Fibroblast of lung (primary cell): ENCODE data around the gene GRN. TPM values are rescaled to one million over a fixed set of nuclear protein-coding genes. Genes with fewer than 3 reads are reported as not detected.

Experiments
- DNase-seq, 2 donors: peaks; one replicate each; pipeline versions ENCODE4 v3.0.0 to v3.0.0-alpha.2; 2010; ENCODE audit warnings: low read depth in 2 of 2
- H2AFZ ChIP-seq: 2 replicates; pipeline ENCODE4 v1.5.1; 2012; ENCODE audit warnings: low read length, control low read depth, inconsistent platforms
- H3K27ac ChIP-seq: 2 replicates; pipeline ENCODE4 v1.5.1; 2011; ENCODE audit warnings: low read length, control low read depth; ENCODE audit not compliant: insufficient read depth
- H3K27me3 ChIP-seq: 2 replicates; pipeline ENCODE4 v1.5.1; 2011; ENCODE audit warnings: mild to moderate bottlenecking, low read length; ENCODE audit not compliant: control insufficient read depth, insufficient read depth
- H3K36me3 ChIP-seq: 2 replicates; pipeline ENCODE4 v1.5.1; 2011; ENCODE audit warnings: low read length; ENCODE audit not compliant: control insufficient read depth, insufficient read depth
- H3K4me1 ChIP-seq: 2 replicates; pipeline ENCODE4 v1.5.1; 2011; ENCODE audit warnings: low read length; ENCODE audit not compliant: control insufficient read depth, insufficient read depth; ENCODE audit errors: extremely low read depth
- H3K4me2 ChIP-seq: 2 replicates; pipeline ENCODE4 v1.5.1; 2011; ENCODE audit warnings: low read length, control low read depth; ENCODE audit not compliant: insufficient read depth; ENCODE audit errors: extremely low read depth
- H3K4me3 ChIP-seq, 4 experiments: fragments of 200-600 bp in 1 of 4; sonication (generic) in 1 of 4; replicated peaks in 1 of 4; 2 replicates each; pipeline ENCODE4 v1.5.1; 2011 to 2016; ENCODE audit warnings: low read length in 4 of 4, low read depth in 3 of 4, mild to moderate bottlenecking in 3 of 4, control low read depth in 2 of 4, inconsistent platforms in 1 of 4, mixed read lengths in 1 of 4; ENCODE audit not compliant: insufficient read depth in 1 of 4; ENCODE audit errors: control extremely low read depth in 1 of 4
- H3K79me2 ChIP-seq: 2 replicates; pipeline ENCODE4 v1.5.1; 2012; ENCODE audit warnings: mild to moderate bottlenecking, low read length, inconsistent platforms; ENCODE audit not compliant: control insufficient read depth, insufficient read depth
- H3K9ac ChIP-seq: 2 replicates; pipeline ENCODE4 v1.5.1; 2011; ENCODE audit warnings: mild to moderate bottlenecking, low read length, control low read depth; ENCODE audit not compliant: insufficient read depth
- H3K9me3 ChIP-seq: 2 replicates; pipeline ENCODE4 v1.5.1; 2012; ENCODE audit warnings: low read depth, low read length; ENCODE audit not compliant: control insufficient read depth, insufficient read depth
- H4K20me1 ChIP-seq: 2 replicates; pipeline ENCODE4 v1.5.1; 2011; ENCODE audit warnings: low read length; ENCODE audit not compliant: control insufficient read depth, insufficient read depth; ENCODE audit errors: extremely low read depth
- EZH2 ChIP-seq: IDR thresholded peaks from 2 replicates; pipeline ENCODE4 v1.5.1; 2012; ENCODE audit warnings: low read length, control low read depth, mild to moderate bottlenecking; ENCODE audit errors: missing control alignments
- polyA plus RNA-seq, 2 donors: library from polyadenylated mRNA; depleted of rRNA in 1 of 2; stranded (reverse) in 1 of 2; unstranded in 1 of 2; fragments of >200 nt; gene quantifications; 2 replicates each; pipeline ENCODE4 v1.2.1, GENCODE V29; 2011 to 2012; ENCODE audit warnings: missing spikeins in 1 of 2
- total RNA-seq: library from RNA; depleted of rRNA; stranded (reverse); fragments of >200 nt; gene quantifications from 2 replicates; pipeline ENCODE4 v1.2.1, GENCODE V29; 2014
- TF ChIP-seq, protein P1 (sequence below), 2 donors: IDR thresholded peaks in 1 of 2; conservative IDR thresholded peaks in 1 of 2; 1 replicate in 1 of 2; 2 replicates in 1 of 2; pipeline ENCODE4 v1.5.1; 2011 to 2012; ENCODE audit warnings: low read length in 2 of 2, control low read depth in 1 of 2, inconsistent platforms in 1 of 2, low read depth in 1 of 2, mild to moderate bottlenecking in 1 of 2

GRN gene
- total and polyA plus RNA-seq, 2 donors (not counting 1 experiment from before 2014, with no cell fraction given): 146 to 315 TPM

DNA sequence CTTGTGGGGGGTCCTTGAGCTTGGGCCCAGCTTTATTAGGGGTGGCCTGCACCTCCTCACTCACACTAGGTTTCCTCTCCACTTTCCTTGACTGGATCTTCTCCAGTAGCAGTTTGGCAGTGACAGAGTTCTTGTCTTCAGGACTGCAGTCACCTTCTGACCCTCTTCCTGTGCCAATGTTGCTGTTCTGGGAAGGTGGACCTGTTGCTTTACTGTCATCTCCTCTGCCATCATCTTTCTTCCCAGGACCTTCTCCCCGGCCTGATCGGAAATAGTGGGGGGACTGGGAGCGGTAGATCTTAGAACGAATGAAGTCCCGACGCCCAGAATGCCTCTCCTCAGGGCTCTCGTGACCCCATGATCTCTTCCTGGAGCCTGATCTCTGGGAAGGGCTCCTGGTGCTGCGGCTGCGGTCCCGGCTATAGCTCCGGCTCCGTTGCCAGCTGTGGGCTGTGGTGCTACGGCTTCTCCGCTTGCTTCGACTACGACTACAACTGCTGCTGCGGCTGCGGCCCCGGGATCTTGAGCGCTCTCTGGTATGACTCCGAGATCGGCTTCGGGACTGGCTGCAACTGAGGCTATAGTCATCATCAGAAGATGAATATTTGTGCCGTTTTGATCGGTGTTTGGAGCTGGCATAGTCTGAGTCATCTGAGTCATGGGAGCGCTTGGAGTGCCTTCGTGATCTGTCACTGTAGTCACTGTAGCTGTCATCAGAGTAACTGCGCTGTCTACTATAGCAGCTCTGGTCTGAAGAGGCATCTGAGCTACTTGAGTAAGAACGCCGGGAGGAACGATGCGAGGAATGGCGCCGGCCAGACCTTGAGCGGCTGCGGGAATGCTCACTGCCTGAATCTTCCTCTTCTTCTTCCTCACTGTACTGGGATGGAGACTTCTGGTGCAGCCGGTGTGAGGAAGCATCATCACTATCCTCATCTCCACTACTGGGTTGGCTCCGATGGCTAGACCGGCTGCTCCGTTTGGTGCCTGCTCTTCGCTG lies 53.9 kb downstream of the GRN start:
- no peak overlapping the region for H3K27ac ChIP-seq
- no peaks in the 10 kb centered on the region for H3K27me3 ChIP-seq
- H3K4me3 ChIP-seq: no peak overlapping the region
- peaks cover 19% of the 10 kb centered on the region for H3K36me3 ChIP-seq
- no peaks in the 10 kb centered on the region for H3K79me2 ChIP-seq
- no peaks in the 10 kb centered on the region for H3K4me1 ChIP-seq
- H3K9ac ChIP-seq: no peak overlapping the region
- no peaks in the 10 kb centered on the region for H4K20me1 ChIP-seq
- peak in 1 of 2 donors; percentile 27 for DNase-seq
- H2AFZ ChIP-seq: no peak overlapping the region
- no peaks in the 10 kb centered on the region for H3K9me3 ChIP-seq
- TF ChIP-seq, protein P1, sequence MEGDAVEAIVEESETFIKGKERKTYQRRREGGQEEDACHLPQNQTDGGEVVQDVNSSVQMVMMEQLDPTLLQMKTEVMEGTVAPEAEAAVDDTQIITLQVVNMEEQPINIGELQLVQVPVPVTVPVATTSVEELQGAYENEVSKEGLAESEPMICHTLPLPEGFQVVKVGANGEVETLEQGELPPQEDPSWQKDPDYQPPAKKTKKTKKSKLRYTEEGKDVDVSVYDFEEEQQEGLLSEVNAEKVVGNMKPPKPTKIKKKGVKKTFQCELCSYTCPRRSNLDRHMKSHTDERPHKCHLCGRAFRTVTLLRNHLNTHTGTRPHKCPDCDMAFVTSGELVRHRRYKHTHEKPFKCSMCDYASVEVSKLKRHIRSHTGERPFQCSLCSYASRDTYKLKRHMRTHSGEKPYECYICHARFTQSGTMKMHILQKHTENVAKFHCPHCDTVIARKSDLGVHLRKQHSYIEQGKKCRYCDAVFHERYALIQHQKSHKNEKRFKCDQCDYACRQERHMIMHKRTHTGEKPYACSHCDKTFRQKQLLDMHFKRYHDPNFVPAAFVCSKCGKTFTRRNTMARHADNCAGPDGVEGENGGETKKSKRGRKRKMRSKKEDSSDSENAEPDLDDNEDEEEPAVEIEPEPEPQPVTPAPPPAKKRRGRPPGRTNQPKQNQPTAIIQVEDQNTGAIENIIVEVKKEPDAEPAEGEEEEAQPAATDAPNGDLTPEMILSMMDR (conservative IDR thresholded peaks at IDR 0.05 in 1 of 2, IDR thresholded peaks at IDR 0.05 in 1 of 2; ENCODE audit: low read depth in 1 of 2, low read length in 2 of 2): no peak
- no peak for TF ChIP-seq EZH2
- no peak overlapping the region for H3K4me2 ChIP-seq

DNA sequence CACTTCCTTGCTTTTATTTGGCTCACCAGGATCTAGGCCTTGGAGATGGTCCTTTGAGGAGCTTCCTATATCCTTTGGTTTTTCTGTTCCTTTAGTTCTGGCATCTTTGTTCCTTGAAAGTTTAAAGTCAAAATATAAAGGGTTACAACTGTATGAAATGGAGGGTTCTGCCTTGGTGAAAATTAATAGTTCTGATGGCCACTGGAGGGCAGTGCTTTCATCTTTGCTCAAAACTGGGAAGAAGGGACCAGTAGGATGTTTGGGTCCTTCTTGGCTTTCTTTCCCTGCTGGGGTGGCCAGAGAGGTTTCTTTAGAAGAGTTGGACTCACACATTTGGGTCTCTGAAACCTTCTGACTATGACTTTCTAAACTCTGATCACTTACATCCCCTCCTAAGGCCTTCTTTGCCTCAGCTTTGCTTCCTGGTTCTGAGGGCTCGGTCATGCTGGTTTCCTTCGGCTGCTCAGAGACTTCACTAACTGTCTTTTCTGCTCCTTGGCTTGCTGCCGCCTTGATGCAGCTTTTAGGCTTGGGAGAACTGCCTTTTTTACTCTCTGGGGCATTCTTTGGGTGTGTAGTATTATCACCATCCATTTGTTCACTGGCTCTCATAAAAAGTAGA lies 55.2 kb downstream of the GRN start:
- Histone ChIP-seq H3K4me3 (no peak overlapping the region), H3K9me3 (no peaks in the 10 kb centered on the region), H3K4me2 (no peak overlapping the region), H3K27me3 (no peaks in the 10 kb centered on the region), H3K9ac (no peak overlapping the region), H4K20me1 (no peaks in the 10 kb centered on the region), H3K36me3 (peaks cover 19% of the 10 kb centered on the region), H2AFZ (no peak overlapping the region), H3K79me2 (no peaks in the 10 kb centered on the region), H3K27ac (no peak overlapping the region), H3K4me1 (no peaks in the 10 kb centered on the region)
- DNase-seq: peak; percentile 14 to 40
- no peak for TF ChIP-seq EZH2
- TF ChIP-seq, protein P1 (conservative IDR thresholded peaks at IDR 0.05 in 1 of 2, IDR thresholded peaks at IDR 0.05 in 1 of 2; ENCODE audit: low read depth in 1 of 2, low read length in 2 of 2): peak; percentile 47 to 54

Other genes starting within 250 kb of the GRN start
- gene HDAC5, start 221.7 kb upstream of the GRN start, total RNA-seq: 66.8 and 125 TPM in 2 replicates
- 31.3 and 35.1 TPM in 2 replicates for gene HDAC5, start 221.7 kb upstream of the GRN start, polyA plus RNA-seq
- 1.0 and 1.5 TPM in 2 replicates for gene HROB, start 203.4 kb upstream of the GRN start, total RNA-seq
- gene HROB, start 203.4 kb upstream of the GRN start, polyA plus RNA-seq: 1.8 and 4.7 TPM in 2 replicates
- gene ASB16, start 174.6 kb upstream of the GRN start, total RNA-seq: under 0.01 and 0.17 TPM in 2 replicates
- gene ASB16, start 174.6 kb upstream of the GRN start, polyA plus RNA-seq: 0.07 TPM in 1 of 2 replicates, not detected in the other
- gene TMUB2, start 158.3 kb upstream of the GRN start, total RNA-seq: 36.2 and 45.4 TPM in 2 replicates
- gene TMUB2, start 158.3 kb upstream of the GRN start, polyA plus RNA-seq: 33.1 and 37.3 TPM in 2 replicates
- 33.6 and 36.5 TPM in 2 replicates for gene ATXN7L3, start 145.4 kb upstream of the GRN start, total RNA-seq
- 31.8 and 34.8 TPM in 2 replicates for gene ATXN7L3, start 145.4 kb upstream of the GRN start, polyA plus RNA-seq
- 42.1 and 49.8 TPM in 2 replicates for gene UBTF, start 125.6 kb upstream of the GRN start, total RNA-seq
- 25.1 and 34.3 TPM in 2 replicates for gene UBTF, start 125.6 kb upstream of the GRN start, polyA plus RNA-seq
- gene SLC4A1, start 77.2 kb upstream of the GRN start, total RNA-seq: not detected in 2 replicates
- not detected in 2 replicates for gene SLC4A1, start 77.2 kb upstream of the GRN start, polyA plus RNA-seq
- under 0.01 TPM in 1 of 2 replicates, not detected in the other for gene RUNDC3A, start 36.7 kb upstream of the GRN start, total RNA-seq
- 0.05 TPM in 1 of 2 replicates, not detected in the other for gene RUNDC3A, start 36.7 kb upstream of the GRN start, polyA plus RNA-seq
- 47.0 and 70.2 TPM in 2 replicates for gene SLC25A39, start 20.5 kb upstream of the GRN start, total RNA-seq
- gene SLC25A39, start 20.5 kb upstream of the GRN start, polyA plus RNA-seq: 35.3 and 61.1 TPM in 2 replicates
- 5.0 and 6.4 TPM in 2 replicates for gene FAM171A2, start 18.6 kb downstream of the GRN start, total RNA-seq
- 1.4 and 1.7 TPM in 2 replicates for gene FAM171A2, start 18.6 kb downstream of the GRN start, polyA plus RNA-seq
- 0.26 and 0.66 TPM in 2 replicates for gene ITGA2B, start 44.3 kb downstream of the GRN start, total RNA-seq
- 0.06 and 0.10 TPM in 2 replicates for gene ITGA2B, start 44.3 kb downstream of the GRN start, polyA plus RNA-seq
- gene GPATCH8, start 158.1 kb downstream of the GRN start, total RNA-seq: 13.4 and 19.3 TPM in 2 replicates
- gene GPATCH8, start 158.1 kb downstream of the GRN start, polyA plus RNA-seq: 13.7 and 14.0 TPM in 2 replicates
- 14.6 and 20.3 TPM in 2 replicates for gene FZD2, start 212.2 kb downstream of the GRN start, total RNA-seq
- gene FZD2, start 212.2 kb downstream of the GRN start, polyA plus RNA-seq: 14.0 and 23.2 TPM in 2 replicates